GM23338 (cell line): ENCODE measurements around the gene PTPRO. TPM values are rescaled to one million over a fixed set of nuclear protein-coding genes. Genes with fewer than 3 reads are reported as not detected.

Source experiments
- ATAC-seq: fragments of 200-7000 bp; cut with Tn5 transposase; 3 replicates; pipeline ENCODE4 v1.9.1; 2020
- DNase-seq: peaks from one replicate; pipeline ENCODE4 v3.0.0-alpha.2; 2015; ENCODE audit warnings: low spot score
- H2AFZ ChIP-seq: fragments of 200-600 bp; sonication (generic); 2 replicates; pipeline ENCODE4 v1.8.0; 2016; ENCODE audit warnings: antibody characterized with exemption, mild to moderate bottlenecking, moderate library complexity
- H3F3A ChIP-seq: fragments of 200-600 bp; sonication (generic); replicated peaks from 2 replicates; pipeline ENCODE4 v1.8.0; 2017; ENCODE audit warnings: antibody characterized with exemption, mixed run types, low read depth
- H3K27ac ChIP-seq: fragments of 200-600 bp; sonication (generic); 2 replicates; pipeline ENCODE4 v1.6.1; 2016; ENCODE audit warnings: low read depth
- H3K27me3 ChIP-seq: fragments of 200-600 bp; sonication (generic); 2 replicates; pipeline ENCODE4 v1.8.0; 2016; ENCODE audit warnings: mild to moderate bottlenecking, mixed run types, moderate library complexity; ENCODE audit not compliant: insufficient read depth
- H3K36me3 ChIP-seq: fragments of 200-600 bp; sonication (generic); 2 replicates; pipeline ENCODE4 v1.8.0; 2016; ENCODE audit warnings: mild to moderate bottlenecking; ENCODE audit not compliant: insufficient read depth
- H3K4me1 ChIP-seq: fragments of 200-600 bp; sonication (generic); 2 replicates; pipeline ENCODE4 v1.8.0; 2016; ENCODE audit warnings: mild to moderate bottlenecking, moderate library complexity; ENCODE audit not compliant: insufficient read depth
- H3K4me2 ChIP-seq: fragments of 200-600 bp; sonication (generic); 2 replicates; pipeline ENCODE4 v1.7.1; 2017; ENCODE audit warnings: mixed run types
- H3K4me3 ChIP-seq: fragments of 200-600 bp; sonication (generic); 2 replicates; pipeline ENCODE4 v1.6.1; 2016; ENCODE audit warnings: mixed run types
- H3K79me2 ChIP-seq: fragments of 200-600 bp; sonication (generic); replicated peaks from 2 replicates; pipeline ENCODE4 v1.8.0; 2017; ENCODE audit warnings: mild to moderate bottlenecking; ENCODE audit not compliant: insufficient read depth
- H3K9me2 ChIP-seq: fragments of 200-600 bp; sonication (generic); 2 replicates; pipeline ENCODE4 v1.8.0; 2017; ENCODE audit not compliant: insufficient read depth
- H4K20me1 ChIP-seq: fragments of 200-600 bp; sonication (generic); replicated peaks from 2 replicates; pipeline ENCODE4 v1.8.0; 2017; ENCODE audit warnings: mild to moderate bottlenecking; ENCODE audit not compliant: insufficient read depth
- H3K27ac Mint-ChIP-seq: 2 replicates; pipeline ENCODE4 v1.8.0; 2020; ENCODE audit warnings: inconsistent platforms, mild to moderate bottlenecking, moderate library complexity, mixed read lengths
- H3K27me3 Mint-ChIP-seq: 3 replicates; pipeline ENCODE4 v1.8.0; 2022; ENCODE audit warnings: low read depth, mild to moderate bottlenecking, moderate library complexity, mixed read lengths, inconsistent platforms; ENCODE audit not compliant: insufficient read depth, poor library complexity
- H3K36me3 Mint-ChIP-seq: 3 replicates; pipeline ENCODE4 v1.8.0; 2021; ENCODE audit warnings: low read depth, mild to moderate bottlenecking, inconsistent platforms, moderate library complexity, mixed read lengths
- H3K4me1 Mint-ChIP-seq: 3 replicates; pipeline ENCODE4 v1.8.0; 2020; ENCODE audit warnings: mild to moderate bottlenecking, inconsistent platforms, mixed read lengths
- H3K4me3 Mint-ChIP-seq: 3 replicates; pipeline ENCODE4 v1.8.0; 2021; ENCODE audit warnings: moderate library complexity, mild to moderate bottlenecking, inconsistent platforms, mixed read lengths
- H3K9me3 Mint-ChIP-seq: 3 replicates; pipeline ENCODE4 v1.8.0; 2020; ENCODE audit warnings: moderate library complexity, mild to moderate bottlenecking, inconsistent platforms, mixed read lengths
- CREB1 ChIP-seq: fragments of 250-450 bp; sonication (Bioruptor Pico); IDR thresholded peaks from 2 replicates; pipeline ENCODE4 v1.5.0; 2020; ENCODE audit warnings: low read depth, mild to moderate bottlenecking, moderate library complexity
- EZH2 ChIP-seq: fragments of 200-600 bp; sonication (generic); IDR thresholded peaks from one replicate; pipeline ENCODE4 v1.8.0; 2017; ENCODE audit warnings: antibody characterized with exemption, mild to moderate bottlenecking, low read depth; ENCODE audit not compliant: unreplicated experiment
- EZH2phosphoT487 ChIP-seq: fragments of 200-600 bp; sonication (generic); IDR thresholded peaks from one replicate; pipeline ENCODE4 v1.8.1; 2018; ENCODE audit warnings: antibody characterized with exemption; ENCODE audit not compliant: unreplicated experiment
- JUNB ChIP-seq: IDR thresholded peaks from one replicate; pipeline ENCODE4 v1.6.1; 2016; ENCODE audit warnings: antibody characterized with exemption; ENCODE audit not compliant: unreplicated experiment
- NANOG ChIP-seq: IDR thresholded peaks from 2 replicates; pipeline ENCODE4 v1.6.1; 2016; ENCODE audit warnings: antibody characterized with exemption, borderline replicate concordance
- POLR2AphosphoS5 ChIP-seq: IDR thresholded peaks from 2 replicates; pipeline ENCODE4 v1.6.1; 2016; ENCODE audit warnings: antibody characterized with exemption, low read depth
- REST ChIP-seq: IDR thresholded peaks from one replicate; pipeline ENCODE4 v1.6.1; 2018; ENCODE audit warnings: antibody characterized with exemption; ENCODE audit not compliant: unreplicated experiment
- STAT1 ChIP-seq: IDR thresholded peaks from one replicate; pipeline ENCODE4 v1.6.1; 2016; ENCODE audit warnings: antibody characterized with exemption; ENCODE audit not compliant: unreplicated experiment
- ZNF114 ChIP-seq: fragments of 250-450 bp; sonication (Bioruptor Pico); IDR thresholded peaks from 2 replicates; pipeline ENCODE4 v1.5.0; 2020; ENCODE audit warnings: mild to moderate bottlenecking, moderate library complexity
- ZNF331 ChIP-seq: fragments of 250-450 bp; sonication (Bioruptor Pico); IDR thresholded peaks from 2 replicates; pipeline ENCODE4 v1.5.0; 2020; ENCODE audit warnings: low read depth, mild to moderate bottlenecking, moderate library complexity
- ZNF462 ChIP-seq: fragments of 250-450 bp; sonication (Bioruptor Pico); IDR thresholded peaks from 2 replicates; pipeline ENCODE4 v1.5.0; 2020; ENCODE audit warnings: mild to moderate bottlenecking, moderate library complexity
- polyA plus RNA-seq: library from polyadenylated mRNA; unstranded; fragments of >200 nt; fragmentation: Nextera tagmentation; extraction: Ambion mirVana; gene quantifications from 2 replicates; pipeline ENCODE4 v1.2.1, GENCODE V29; 2016
- total RNA-seq: library from RNA; depleted of rRNA; stranded (reverse); fragments of >200 nt; shearing (Covaris generic); gene quantifications from 2 replicates; pipeline ENCODE4 v1.2.3, GENCODE V29; 2014
- TF ChIP-seq, protein P1 (sequence below): IDR thresholded peaks from 2 replicates; pipeline ENCODE4 v1.6.1; 2016; ENCODE audit warnings: antibody characterized with exemption
- TF ChIP-seq, protein P2 (sequence below), 2 experiments: fragments of 200-600 bp in 1 of 2; sonication (generic) in 1 of 2; conservative IDR thresholded peaks; 2 replicates each; pipeline versions ENCODE4 v1.5.1 to v1.6.1; 2016 to 2017; ENCODE audit warnings: antibody characterized with exemption in 2 of 2, low read depth in 2 of 2, mild to moderate bottlenecking in 2 of 2, moderate library complexity in 1 of 2

The PTPRO gene
- total and polyA plus RNA-seq, 2 experiments from 2014 or later = 1.4 to 1.5 TPM

DNA sequence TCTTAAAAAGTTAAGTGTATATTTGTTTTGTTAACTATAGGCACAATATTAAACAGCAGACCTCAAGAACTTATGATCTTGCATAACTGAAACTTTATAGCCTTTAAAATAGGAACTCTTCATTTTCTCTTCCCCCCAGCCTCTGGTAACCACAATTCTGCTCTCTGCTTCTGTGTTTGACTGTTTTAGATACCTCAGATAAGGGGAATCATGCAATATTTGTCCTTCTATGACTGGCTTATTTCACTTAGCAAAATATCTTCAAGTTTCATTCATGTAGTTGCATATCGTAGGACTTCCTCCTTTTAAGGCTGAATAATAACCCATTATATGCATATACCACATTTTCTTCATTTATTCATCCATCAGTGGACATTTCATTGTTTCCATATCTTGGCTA is 131.3 kb downstream of the PTPRO start:
- no peak overlapping the region for H3K27ac ChIP-seq
- no peaks in the 10 kb centered on the region for H3K9me2 ChIP-seq
- H2AFZ ChIP-seq = no peak overlapping the region
- no peaks in the 10 kb centered on the region for H3K27me3 ChIP-seq
- no peak for TF ChIP-seq STAT1
- TF ChIP-seq JUNB = no peak
- no peak for TF ChIP-seq CREB1 (CRISPR knock-in tag)
- no peak for TF ChIP-seq POLR2AphosphoS5
- no peak for TF ChIP-seq REST
- TF ChIP-seq ZNF462 (CRISPR knock-in tag) = no peak
- TF ChIP-seq EZH2phosphoT487 = no peak
- no peak for TF ChIP-seq EZH2
- TF ChIP-seq, protein P1, sequence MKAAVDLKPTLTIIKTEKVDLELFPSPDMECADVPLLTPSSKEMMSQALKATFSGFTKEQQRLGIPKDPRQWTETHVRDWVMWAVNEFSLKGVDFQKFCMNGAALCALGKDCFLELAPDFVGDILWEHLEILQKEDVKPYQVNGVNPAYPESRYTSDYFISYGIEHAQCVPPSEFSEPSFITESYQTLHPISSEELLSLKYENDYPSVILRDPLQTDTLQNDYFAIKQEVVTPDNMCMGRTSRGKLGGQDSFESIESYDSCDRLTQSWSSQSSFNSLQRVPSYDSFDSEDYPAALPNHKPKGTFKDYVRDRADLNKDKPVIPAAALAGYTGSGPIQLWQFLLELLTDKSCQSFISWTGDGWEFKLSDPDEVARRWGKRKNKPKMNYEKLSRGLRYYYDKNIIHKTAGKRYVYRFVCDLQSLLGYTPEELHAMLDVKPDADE = no peak
- no peak for TF ChIP-seq ZNF114 (CRISPR knock-in tag)
- no peak for TF ChIP-seq ZNF331
- TF ChIP-seq, protein P2, sequence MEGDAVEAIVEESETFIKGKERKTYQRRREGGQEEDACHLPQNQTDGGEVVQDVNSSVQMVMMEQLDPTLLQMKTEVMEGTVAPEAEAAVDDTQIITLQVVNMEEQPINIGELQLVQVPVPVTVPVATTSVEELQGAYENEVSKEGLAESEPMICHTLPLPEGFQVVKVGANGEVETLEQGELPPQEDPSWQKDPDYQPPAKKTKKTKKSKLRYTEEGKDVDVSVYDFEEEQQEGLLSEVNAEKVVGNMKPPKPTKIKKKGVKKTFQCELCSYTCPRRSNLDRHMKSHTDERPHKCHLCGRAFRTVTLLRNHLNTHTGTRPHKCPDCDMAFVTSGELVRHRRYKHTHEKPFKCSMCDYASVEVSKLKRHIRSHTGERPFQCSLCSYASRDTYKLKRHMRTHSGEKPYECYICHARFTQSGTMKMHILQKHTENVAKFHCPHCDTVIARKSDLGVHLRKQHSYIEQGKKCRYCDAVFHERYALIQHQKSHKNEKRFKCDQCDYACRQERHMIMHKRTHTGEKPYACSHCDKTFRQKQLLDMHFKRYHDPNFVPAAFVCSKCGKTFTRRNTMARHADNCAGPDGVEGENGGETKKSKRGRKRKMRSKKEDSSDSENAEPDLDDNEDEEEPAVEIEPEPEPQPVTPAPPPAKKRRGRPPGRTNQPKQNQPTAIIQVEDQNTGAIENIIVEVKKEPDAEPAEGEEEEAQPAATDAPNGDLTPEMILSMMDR (conservative IDR thresholded peaks at IDR 0.05; ENCODE audit: low read depth in 2 of 2) = no peak
- TF ChIP-seq NANOG = no peak
- H3K9me3 Mint-ChIP-seq = peaks cover 9% of the 10 kb centered on the region
- H3K4me1 Mint-ChIP-seq = no peaks in the 10 kb centered on the region
- no peak overlapping the region for H3K27ac Mint-ChIP-seq
- H3K4me1 ChIP-seq = no peaks in the 10 kb centered on the region
- H3K79me2 ChIP-seq = no peaks in the 10 kb centered on the region
- no peak overlapping the region for H3K4me3 ChIP-seq
- peaks cover 7% of the 10 kb centered on the region; the same call in 2 of the 3 replicates for H3K36me3 Mint-ChIP-seq
- no peak for DNase-seq
- H3K36me3 ChIP-seq = no peaks in the 10 kb centered on the region
- no peaks in the 10 kb centered on the region for H4K20me1 ChIP-seq
- ATAC-seq = no peak
- H3K4me3 Mint-ChIP-seq = no peak overlapping the region
- no peak overlapping the region for H3K4me2 ChIP-seq
- H3K27me3 Mint-ChIP-seq = no peaks in the 10 kb centered on the region
- no peaks in the 10 kb centered on the region for H3F3A ChIP-seq
